A673 (cell line): ENCODE measurements around the gene DNLZ.

Experiments
- CTCF ChIP-seq: fragments of 300-800, 200-600 bp; sonication (generic); conservative IDR thresholded peaks from 2 replicates; pipeline ENCODE4 v1.5.1; 2017; ENCODE audit warnings: low read depth, mild to moderate bottlenecking, antibody characterized with exemption, low read length, moderate library complexity, mixed read lengths
- EZH2 ChIP-seq: fragments of 200-600 bp; sonication (generic); IDR thresholded peaks from 2 replicates; pipeline ENCODE4 v1.6.1; 2017; ENCODE audit warnings: borderline replicate concordance, low read depth, mild to moderate bottlenecking, mixed read lengths, antibody characterized with exemption, low read length; ENCODE audit not compliant: poor library complexity, severe bottlenecking

GRCh38 chr9:136396219-136396515, 32.6 kb upstream of the DNLZ start:
- no peak for TF ChIP-seq CTCF
- no peak for TF ChIP-seq EZH2
